Nephron progenitor cell (in vitro differentiated cells): ENCODE measurements around the gene TOR1AIP2.

Experiments
- DNase-seq: peaks from one replicate; pipeline ENCODE4 v3.0.0; 2021
- H3K27ac Mint-ChIP-seq: 2 replicates; pipeline ENCODE4 v1.8.0; 2021; ENCODE audit warnings: mild to moderate bottlenecking, moderate library complexity, mixed read lengths
- H3K27me3 Mint-ChIP-seq: 2 replicates; pipeline ENCODE4 v1.8.0; 2021; ENCODE audit warnings: mild to moderate bottlenecking, low read depth, mixed read lengths; ENCODE audit not compliant: poor library complexity
- H3K36me3 Mint-ChIP-seq: 2 replicates; pipeline ENCODE4 v1.8.0; 2021; ENCODE audit warnings: low read depth, mixed read lengths
- H3K4me1 Mint-ChIP-seq: 2 replicates; pipeline ENCODE4 v1.8.0; 2021; ENCODE audit warnings: mixed read lengths
- H3K4me3 Mint-ChIP-seq: 2 replicates; pipeline ENCODE4 v1.8.0; 2021; ENCODE audit warnings: mild to moderate bottlenecking, moderate library complexity, mixed read lengths
- H3K9me3 Mint-ChIP-seq: 2 replicates; pipeline ENCODE4 v1.8.0; 2021; ENCODE audit warnings: mild to moderate bottlenecking, moderate library complexity, mixed read lengths
- TF ChIP-seq, protein P1 (sequence below): fragments of 200-600 bp; sonication (generic); IDR thresholded peaks from 2 replicates; pipeline ENCODE4 v1.5.0; 2021; ENCODE audit warnings: antibody characterized with exemption

The TOR1AIP2 gene

GRCh38 chr1:179923029-179923428 is 45.4 kb upstream of the TOR1AIP2 start:
- H3K4me1 Mint-ChIP-seq = peaks cover 24% of the 10 kb centered on the region
- no peak overlapping the region for H3K4me3 Mint-ChIP-seq
- no peaks in the 10 kb centered on the region for H3K9me3 Mint-ChIP-seq
- H3K27me3 Mint-ChIP-seq = peaks cover 3% of the 10 kb centered on the region
- H3K27ac Mint-ChIP-seq = peak overlapping the region; percentile 14
- H3K36me3 Mint-ChIP-seq = peaks cover 22% of the 10 kb centered on the region
- TF ChIP-seq, protein P1, sequence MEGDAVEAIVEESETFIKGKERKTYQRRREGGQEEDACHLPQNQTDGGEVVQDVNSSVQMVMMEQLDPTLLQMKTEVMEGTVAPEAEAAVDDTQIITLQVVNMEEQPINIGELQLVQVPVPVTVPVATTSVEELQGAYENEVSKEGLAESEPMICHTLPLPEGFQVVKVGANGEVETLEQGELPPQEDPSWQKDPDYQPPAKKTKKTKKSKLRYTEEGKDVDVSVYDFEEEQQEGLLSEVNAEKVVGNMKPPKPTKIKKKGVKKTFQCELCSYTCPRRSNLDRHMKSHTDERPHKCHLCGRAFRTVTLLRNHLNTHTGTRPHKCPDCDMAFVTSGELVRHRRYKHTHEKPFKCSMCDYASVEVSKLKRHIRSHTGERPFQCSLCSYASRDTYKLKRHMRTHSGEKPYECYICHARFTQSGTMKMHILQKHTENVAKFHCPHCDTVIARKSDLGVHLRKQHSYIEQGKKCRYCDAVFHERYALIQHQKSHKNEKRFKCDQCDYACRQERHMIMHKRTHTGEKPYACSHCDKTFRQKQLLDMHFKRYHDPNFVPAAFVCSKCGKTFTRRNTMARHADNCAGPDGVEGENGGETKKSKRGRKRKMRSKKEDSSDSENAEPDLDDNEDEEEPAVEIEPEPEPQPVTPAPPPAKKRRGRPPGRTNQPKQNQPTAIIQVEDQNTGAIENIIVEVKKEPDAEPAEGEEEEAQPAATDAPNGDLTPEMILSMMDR = no peak
- no peak for DNase-seq

- TF ChIP-seq, protein P1 = no peak
- Mint-ChIP-seq H3K27me3 (no peaks in the 10 kb centered on the region), H3K4me1 (peaks cover 24% of the 10 kb centered on the region), H3K27ac (peak overlapping the region; percentile 90), H3K36me3 (peaks cover 30% of the 10 kb centered on the region), H3K9me3 (no peaks in the 10 kb centered on the region), H3K4me3 (peak overlapping the region; percentile 4)
- no peak for DNase-seq
Observed at GRCh38 chr1:179921981-179922872, 44.6 kb upstream of the TOR1AIP2 start.

GRCh38 chr1:179921472-179921871 is 43.9 kb upstream of the TOR1AIP2 start:
- TF ChIP-seq, protein P1 = no peak
- DNase-seq = no peak
- peaks cover 33% of the 10 kb centered on the region for H3K36me3 Mint-ChIP-seq
- H3K4me3 Mint-ChIP-seq = no peak overlapping the region
- H3K27me3 Mint-ChIP-seq = peaks cover 3% of the 10 kb centered on the region
- H3K9me3 Mint-ChIP-seq = no peaks in the 10 kb centered on the region
- H3K4me1 Mint-ChIP-seq = peaks cover 24% of the 10 kb centered on the region
- peak overlapping the region; percentile 90 for H3K27ac Mint-ChIP-seq

GRCh38 chr1:179917601-179918429 is 40.2 kb upstream of the TOR1AIP2 start:
- Mint-ChIP-seq H3K27ac (no peak overlapping the region), H3K36me3 (peaks cover 50% of the 10 kb centered on the region)
- DNase-seq = no peak

DNA sequence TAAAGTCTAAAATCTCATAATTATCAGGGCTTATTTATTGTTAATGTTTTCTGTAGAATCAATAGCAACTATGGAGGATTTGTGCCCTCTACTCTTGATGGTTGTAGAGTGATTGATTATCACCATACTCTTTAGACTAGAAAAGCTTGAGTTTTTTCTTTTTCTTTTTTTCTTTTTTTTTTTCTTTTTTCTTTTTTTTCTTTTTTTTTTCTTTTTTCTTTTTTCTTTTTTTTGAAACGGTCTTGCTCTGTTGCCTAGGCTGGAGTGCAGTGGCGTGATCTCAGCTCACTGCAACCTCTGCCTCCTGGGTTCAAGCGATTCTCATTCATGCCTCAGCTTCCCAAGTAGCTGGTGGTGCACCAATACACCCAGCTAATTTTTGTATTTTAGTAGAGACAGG is 34.2 kb upstream of the TOR1AIP2 start:
- H3K4me1 Mint-ChIP-seq = no peaks in the 10 kb centered on the region
- H3K36me3 Mint-ChIP-seq = peaks cover 49% of the 10 kb centered on the region
- H3K9me3 Mint-ChIP-seq = peaks cover 4% of the 10 kb centered on the region
- TF ChIP-seq, protein P1 = no peak
- H3K27me3 Mint-ChIP-seq = peaks cover 3% of the 10 kb centered on the region
- no peak overlapping the region for H3K27ac Mint-ChIP-seq
- no peak for DNase-seq
- no peak overlapping the region for H3K4me3 Mint-ChIP-seq

More at GRCh38 chr1:179917601-179918429, 40.2 kb upstream of the TOR1AIP2 start:
- H3K4me3 Mint-ChIP-seq = no peak overlapping the region
- peaks cover 3% of the 10 kb centered on the region for H3K27me3 Mint-ChIP-seq
- H3K9me3 Mint-ChIP-seq = no peaks in the 10 kb centered on the region
- H3K4me1 Mint-ChIP-seq = peaks cover 22% of the 10 kb centered on the region
- TF ChIP-seq, protein P1 = no peak
